Esophagus mucosa (tissue), 1 donor: ENCODE data around the gene APBB2. TPM values are rescaled to one million over a fixed set of nuclear protein-coding genes. Genes with fewer than 3 reads are reported as not detected.
A peak's percentile ranks its signal among the peaks of the same experiment; 100 is the strongest.
"Not testable (repeated sequence)": the region's sequence is repeated elsewhere in the genome, so short reads cannot be mapped to it uniquely, and the experiment has no call there.

Source experiments
- ATAC-seq: fragments of 200-7000 bp; cut with Tn5 transposase; one replicate; pipeline ENCODE4 v1.9.1; 2020
- total RNA-seq: library from RNA; stranded (reverse); gene quantifications from one replicate; pipeline ENCODE4 v1.2.4, GENCODE V29; 2023
- donor health status: DM: yes; HTN: yes; CAD: no.

APBB2 gene
- total RNA-seq, 1 donor from 2014 or later, result 13.3 TPM

- ATAC-seq, result peak; percentile 18
Measured at GRCh38 chr4:40933272-40934053, 280.9 kb downstream of the APBB2 start.

GRCh38 chr4:40931841-40932240 is 282.5 kb downstream of the APBB2 start:
- no peak for ATAC-seq

- ATAC-seq, result no peak
Measured at GRCh38 chr4:40931238-40931637, 283.1 kb downstream of the APBB2 start.

- no peak for ATAC-seq
Measured at GRCh38 chr4:40927074-40927473, 287.3 kb downstream of the APBB2 start.

- ATAC-seq, result no peak
Measured at GRCh38 chr4:40924793-40925117, 289.6 kb downstream of the APBB2 start.

GRCh38 chr4:40924096-40924792 is 290.1 kb downstream of the APBB2 start:
- peak; percentile 69 for ATAC-seq

GRCh38 chr4:40923316-40924095 is 290.8 kb downstream of the APBB2 start:
- no peak for ATAC-seq

GRCh38 chr4:40919976-40920375 is 294.4 kb downstream of the APBB2 start:
- ATAC-seq, result not testable (repeated sequence)

GRCh38 chr4:40918330-40918729 is 296.0 kb downstream of the APBB2 start:
- no peak for ATAC-seq

GRCh38 chr4:40916880-40917279 is 297.5 kb downstream of the APBB2 start:
- ATAC-seq, result peak; percentile 77

GRCh38 chr4:40916218-40916555 is 298.2 kb downstream of the APBB2 start:
- ATAC-seq, result no peak

GRCh38 chr4:40915318-40916217 is 298.8 kb downstream of the APBB2 start:
- no peak for ATAC-seq

GRCh38 chr4:40912460-40913184 is 301.7 kb downstream of the APBB2 start:
- ATAC-seq, result no peak

- peak; percentile 40 for ATAC-seq
Measured at GRCh38 chr4:40910706-40911105, 303.6 kb downstream of the APBB2 start.

GRCh38 chr4:40909363-40909876 is 304.9 kb downstream of the APBB2 start:
- peak; percentile 65 for ATAC-seq

GRCh38 chr4:40908702-40909362 is 305.5 kb downstream of the APBB2 start:
- ATAC-seq, result peak; percentile 85

- peak; percentile 93 for ATAC-seq
Measured at GRCh38 chr4:40908297-40908696, 306.0 kb downstream of the APBB2 start.

GRCh38 chr4:40905414-40905813 is 308.9 kb downstream of the APBB2 start:
- no peak for ATAC-seq

GRCh38 chr4:40900531-40900930 is 313.8 kb downstream of the APBB2 start:
- ATAC-seq, result not testable (repeated sequence)

GRCh38 chr4:40897557-40898203 is 316.7 kb downstream of the APBB2 start:
- ATAC-seq, result peak; percentile 51
